Islet of Langerhans (tissue), 1 donor: ENCODE measurements around the gene ZMYM3.

Experiments
- FAIRE-seq: peaks from one replicate; lab custom pipeline; 2011; peaks lifted over from hg19 to GRCh38; lab: Jason Lieb, UNC

Gene ZMYM3

DNA sequence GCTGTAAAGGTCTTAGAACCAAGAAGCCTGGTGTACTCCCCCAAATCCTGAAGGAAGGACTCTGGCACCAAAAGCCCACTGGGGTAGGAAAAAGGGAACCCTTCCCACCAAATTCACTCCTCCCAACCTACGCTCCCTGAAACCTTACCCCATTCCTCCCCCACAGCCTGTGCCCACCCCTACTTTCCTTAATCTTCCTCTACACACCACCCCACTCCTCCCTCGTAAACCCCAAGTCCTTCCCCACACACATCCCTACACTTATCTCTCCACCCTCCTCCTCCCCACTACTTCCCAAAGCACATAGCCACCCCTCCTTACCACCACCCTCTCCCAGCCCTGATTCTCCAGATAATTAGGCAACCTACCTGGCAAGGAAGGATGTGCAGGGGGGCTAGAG, 1.7 kb downstream of the ZMYM3 start:
- FAIRE-seq: no peak

DNA sequence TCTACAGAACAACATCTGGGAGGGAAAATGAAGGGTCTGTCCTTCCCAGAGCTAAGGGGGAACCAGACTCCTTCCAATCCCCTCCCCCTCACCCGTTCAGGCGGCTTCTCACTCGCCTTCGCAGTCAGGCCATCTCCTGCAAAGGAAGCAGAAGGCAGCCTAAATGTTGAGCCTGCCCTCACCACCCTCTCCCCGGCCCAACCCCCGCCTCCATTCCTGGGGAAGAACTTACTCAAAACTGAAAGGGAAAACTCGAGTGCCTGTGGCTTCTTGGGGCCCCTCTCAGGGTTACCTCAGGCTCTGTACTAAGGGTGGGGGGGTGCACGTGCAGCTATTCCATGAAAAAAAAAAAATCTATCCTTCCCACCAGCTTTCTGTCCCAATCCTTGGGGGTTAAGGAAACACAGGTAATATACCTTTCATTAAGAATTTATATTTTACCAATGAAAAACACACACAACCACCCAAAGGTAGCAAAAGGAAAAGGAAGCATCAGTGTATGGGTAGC, 2.4 kb downstream of the ZMYM3 start:
- FAIRE-seq: no peak

DNA sequence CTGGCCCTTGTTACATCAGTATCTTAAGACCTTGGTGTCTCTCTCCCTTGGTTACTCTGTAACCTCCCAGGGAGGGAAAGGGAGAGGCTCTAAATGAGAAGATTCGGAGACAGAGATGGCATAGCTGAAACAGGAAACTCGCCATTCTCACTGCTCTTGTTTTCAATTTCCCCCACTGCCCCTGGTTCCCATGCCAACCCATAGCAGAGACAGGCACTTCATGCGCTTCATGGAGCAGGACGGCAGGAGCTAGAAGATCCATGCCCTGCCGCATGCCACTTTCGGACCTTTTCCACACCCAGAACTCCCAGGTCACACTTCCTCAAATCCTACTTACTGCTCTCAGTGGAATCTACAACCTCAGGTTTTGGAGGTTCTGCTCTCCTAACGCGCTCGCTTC, 3.1 kb downstream of the ZMYM3 start:
- FAIRE-seq: no peak

DNA sequence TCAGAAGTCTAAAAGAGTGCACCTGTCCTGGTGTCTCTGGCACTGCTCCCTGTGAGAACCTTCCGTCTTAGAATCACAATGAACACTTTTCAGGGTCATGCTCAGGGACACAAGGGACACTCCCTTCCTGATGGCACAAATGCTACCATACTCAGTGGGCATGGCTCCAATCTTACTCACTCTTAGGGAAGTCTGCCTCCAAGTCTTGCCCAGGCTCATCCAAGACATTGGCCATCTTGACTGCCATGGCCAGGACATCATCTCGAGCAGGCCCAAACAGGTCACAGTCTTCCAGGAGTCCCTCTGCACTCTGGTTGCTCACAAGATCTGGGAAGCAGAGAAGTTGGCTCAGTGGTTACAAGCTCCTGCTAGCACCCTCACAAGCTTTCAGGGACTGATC, 8.8 kb downstream of the ZMYM3 start:
- FAIRE-seq: no peak

DNA sequence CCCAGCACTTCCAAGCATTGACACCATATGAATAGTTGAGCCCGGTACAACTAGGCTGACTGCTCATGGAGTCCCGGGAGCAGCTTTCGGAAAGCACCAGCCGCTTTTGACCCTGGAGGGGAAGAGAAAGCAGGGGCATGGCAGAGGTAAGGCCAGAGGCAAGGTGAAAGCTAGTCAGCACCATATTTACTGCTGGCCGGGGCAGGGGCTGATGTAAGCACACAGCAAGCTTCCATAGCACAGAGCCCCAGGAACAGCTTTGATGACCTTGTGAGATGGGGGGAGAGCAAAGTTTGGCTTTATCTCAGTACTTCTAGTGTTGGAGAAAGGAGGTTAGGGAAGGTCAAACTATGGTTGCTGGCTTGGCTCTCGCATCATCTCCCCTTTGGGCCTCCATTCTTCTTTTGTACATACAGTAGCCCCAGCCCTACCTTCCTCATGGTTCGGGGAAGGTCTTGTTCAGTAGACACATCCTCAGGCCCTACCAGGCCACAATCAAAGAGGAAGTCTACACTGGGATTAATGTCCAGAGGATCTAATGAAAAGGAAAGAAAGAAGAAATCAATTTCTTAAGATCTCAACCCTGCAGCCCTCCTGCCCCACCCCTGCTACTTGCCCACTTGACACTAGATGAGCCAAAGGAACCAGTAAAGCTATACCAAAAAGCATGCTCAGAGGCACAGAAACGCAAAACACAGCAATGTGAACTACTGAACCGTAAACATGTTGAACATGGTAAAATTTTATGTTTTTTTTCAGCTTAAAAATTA, 9.4 kb downstream of the ZMYM3 start:
- FAIRE-seq: no peak

DNA sequence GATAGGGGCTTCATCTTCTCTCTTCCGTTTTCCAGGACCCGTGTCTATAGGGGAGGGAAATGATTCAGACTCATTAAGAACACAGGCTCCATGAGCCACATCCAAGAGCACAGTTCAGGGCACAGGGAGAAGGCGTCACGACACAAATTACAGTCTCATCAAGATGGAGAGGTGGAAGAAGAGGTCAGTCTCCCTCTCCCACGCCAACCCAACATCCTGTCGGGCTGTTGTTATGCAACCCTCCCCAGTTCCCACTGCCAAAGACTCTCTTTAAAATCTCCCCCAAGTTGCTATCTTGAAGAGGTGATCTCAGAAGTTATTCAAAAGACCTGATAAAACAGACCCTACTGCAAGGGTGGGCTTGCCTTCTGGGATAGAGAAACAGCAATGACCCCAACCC, 12.6 kb downstream of the ZMYM3 start:
- no peak for FAIRE-seq

DNA sequence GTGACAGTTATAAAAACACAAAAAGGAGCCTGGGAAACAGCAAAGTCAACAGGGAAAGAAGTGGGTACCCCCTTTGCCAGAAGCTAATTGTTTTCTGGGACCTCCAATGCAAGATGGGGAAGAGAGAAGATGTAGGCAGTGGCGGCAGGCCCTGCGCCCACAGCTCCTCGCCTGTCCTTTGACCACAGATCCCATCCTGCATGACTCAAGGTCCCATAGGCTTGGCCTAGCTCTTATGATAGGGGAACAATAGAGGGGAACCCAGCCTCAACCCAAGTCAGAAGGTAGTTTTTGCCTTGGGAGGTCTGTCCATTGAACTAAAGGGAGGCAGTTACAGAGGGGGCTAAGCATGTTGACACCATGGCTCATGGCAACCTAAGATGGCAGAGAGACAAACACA, 14.2 kb downstream of the ZMYM3 start:
- no peak for FAIRE-seq

DNA sequence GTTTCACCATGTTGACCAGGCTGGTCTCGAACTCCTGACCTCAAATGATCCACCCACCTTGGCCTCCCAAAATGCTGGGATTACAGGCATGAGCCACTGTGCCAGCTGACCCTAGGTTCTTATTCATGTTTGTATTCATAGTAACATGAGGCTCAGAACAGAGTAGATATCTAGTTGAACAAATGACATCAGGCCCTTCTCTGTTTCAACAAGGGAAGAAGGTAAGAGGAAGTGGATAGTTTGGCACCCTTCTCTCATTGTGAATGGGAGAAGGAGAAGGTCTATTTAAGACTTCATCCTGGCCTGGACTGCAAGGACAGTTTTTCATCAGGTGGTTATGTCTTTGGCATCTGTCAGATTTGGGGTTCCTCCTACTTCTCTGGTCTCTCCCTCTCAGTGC, 17.1 kb downstream of the ZMYM3 start:
- no peak for FAIRE-seq

DNA sequence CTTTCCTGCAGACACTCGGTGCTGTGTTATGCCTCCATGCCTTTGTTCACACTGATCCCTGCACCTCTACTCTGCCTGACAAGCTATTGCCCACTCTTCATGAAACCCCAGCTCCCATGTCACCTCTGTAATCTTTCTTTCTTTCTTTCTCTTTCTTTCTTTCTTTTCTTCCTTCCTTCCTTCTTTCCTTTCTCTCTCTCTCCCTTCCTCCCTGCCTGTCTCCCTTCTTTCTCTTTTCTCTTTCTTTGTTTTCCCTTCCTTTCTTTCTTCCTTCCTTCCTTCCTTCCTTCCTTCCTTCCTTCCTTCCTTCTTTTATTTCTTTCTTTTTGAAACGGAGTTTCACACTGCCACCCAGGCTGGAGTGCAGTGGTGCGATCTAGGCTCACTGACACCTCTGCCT, 18.5 kb downstream of the ZMYM3 start:
- no peak for FAIRE-seq

DNA sequence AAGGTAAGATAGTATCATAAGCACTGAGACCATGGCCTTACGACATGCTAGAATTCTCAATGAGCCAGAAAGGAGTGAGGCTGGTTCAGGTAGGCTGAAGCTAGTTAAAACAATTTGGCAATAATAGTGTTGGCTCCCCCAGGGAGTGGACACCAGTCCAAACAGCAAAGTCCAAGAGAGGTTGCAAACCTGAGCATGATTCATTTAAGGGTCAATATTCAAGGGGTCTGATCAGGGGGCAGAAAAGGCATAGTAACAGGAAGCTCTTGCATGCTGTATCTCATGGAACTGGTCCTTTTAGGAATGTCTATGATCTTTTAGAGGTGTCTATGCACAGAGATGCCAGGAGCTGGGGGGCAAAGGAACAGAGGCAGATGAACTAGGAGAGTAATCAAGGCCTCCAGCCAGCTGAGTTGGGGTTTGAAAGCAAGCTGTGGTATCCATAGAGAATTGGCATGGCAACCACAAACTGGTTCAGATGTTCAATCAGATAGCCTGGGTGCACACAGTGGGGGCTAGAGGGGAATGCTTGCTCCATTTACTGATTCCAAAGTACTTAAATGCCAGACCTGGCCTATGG, 25.8 kb downstream of the ZMYM3 start:
- no peak for FAIRE-seq

DNA sequence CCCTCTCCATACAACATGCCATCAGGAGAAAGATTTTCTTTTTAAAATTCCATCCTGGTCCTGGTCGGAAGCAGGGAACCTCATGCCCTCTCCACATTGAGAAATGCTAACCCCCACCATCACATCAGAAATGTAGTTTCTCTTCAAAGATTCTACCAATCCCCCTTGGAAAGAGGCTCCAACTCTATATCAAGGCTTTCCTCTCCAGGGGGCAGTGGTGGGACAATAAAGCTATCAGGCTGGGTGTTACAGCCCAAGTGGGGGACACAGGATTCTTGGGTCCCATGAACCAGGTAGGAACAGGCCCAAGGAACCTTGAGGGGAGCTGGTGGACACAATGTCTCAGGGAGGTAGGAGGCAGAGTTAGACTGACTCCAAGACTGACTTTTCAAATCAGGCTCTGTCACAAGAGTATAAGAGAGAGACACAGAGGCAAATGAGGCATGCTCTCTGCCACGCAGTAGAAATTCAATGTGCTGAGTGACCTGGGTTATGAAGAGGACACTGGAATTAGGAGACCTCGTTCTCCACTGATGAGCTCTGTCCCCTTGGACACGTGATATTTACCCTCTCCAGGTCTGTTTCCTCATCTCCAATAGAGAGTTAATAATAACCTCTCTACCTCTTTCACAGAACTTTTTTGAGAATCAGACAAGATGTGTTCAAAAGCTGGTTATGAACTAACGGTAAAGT, 26.4 kb downstream of the ZMYM3 start:
- FAIRE-seq: peak; percentile 92

DNA sequence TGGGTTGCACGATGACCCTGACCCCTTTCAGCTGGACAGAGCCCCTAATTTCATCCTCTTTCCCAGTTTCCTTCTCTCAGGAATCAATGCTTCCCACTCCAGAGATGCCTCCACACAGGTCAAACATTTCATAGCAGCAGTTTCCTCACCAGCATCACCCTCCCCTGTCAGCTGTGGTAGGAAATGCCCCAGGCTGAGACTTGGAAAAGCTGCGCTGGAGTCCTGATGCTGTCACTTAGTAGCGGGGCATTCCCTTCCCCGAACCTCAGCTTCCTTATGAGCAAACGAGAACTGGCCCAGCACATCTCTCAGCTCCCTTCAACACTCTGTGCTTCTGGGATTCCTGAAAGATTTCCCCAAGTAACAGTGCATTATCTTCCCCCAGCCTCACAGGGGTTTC, 28.3 kb downstream of the ZMYM3 start:
- no peak for FAIRE-seq

DNA sequence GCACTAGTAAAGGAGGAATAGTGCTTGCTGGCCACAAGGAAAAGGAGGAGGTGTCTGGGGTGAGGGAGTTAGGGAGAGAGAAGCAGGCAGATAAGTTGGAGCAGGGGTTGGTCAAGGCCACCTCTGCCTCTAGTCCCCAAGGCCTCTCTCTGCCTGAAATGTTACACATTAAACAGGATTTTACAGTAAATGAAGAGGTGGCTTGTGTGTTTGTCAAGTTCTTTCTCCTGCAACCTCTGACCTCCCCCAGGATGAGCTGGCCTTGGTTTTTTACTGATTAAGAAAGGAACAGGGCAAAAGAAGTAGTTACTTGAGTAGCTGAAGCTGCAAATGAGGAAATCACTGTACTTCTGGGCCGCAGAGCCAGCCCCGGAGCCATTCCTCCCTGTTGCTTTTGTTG, 28.9 kb downstream of the ZMYM3 start:
- no peak for FAIRE-seq

DNA sequence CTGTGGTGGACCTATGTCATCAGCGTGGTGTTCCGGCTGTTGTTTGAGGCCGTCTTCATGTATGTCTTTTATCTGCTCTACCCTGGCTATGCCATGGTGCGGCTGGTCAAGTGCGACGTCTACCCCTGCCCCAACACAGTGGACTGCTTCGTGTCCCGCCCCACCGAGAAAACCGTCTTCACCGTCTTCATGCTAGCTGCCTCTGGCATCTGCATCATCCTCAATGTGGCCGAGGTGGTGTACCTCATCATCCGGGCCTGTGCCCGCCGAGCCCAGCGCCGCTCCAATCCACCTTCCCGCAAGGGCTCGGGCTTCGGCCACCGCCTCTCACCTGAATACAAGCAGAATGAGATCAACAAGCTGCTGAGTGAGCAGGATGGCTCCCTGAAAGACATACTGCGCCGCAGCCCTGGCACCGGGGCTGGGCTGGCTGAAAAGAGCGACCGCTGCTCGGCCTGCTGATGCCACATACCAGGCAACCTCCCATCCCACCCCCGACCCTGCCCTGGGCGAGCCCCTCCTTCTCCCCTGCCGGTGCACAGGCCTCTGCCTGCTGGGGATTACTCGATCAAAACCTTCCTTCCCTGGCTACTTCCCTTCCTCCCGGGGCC, 29.7 kb downstream of the ZMYM3 start:
- no peak for FAIRE-seq

DNA sequence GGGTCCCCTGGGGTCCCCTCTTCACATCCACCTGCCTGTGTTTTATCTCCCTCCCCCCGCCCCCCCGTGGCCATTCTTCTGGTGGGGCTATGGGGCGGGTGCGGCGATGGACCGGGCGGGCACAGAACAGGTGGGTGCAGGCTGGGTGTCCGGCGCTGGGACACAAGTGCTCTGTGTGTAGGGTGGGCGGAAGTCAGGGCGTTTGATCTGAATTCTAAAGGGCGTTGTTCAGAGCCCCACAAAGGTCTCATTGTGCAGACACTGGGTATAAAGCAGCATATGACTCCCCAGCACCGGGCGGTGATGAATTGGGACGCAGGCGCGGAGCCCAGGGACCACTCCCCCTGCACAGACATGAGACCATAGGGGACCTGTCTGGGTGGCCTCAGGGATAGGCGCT, 31.0 kb downstream of the ZMYM3 start, which contains the start of gene GJB1:
GJB1 (plus strand) TSS at position 296 of the 400 bp plus-strand sequence. CDS start 484 bp downstream, outside the sequence.
- no peak for FAIRE-seq

DNA sequence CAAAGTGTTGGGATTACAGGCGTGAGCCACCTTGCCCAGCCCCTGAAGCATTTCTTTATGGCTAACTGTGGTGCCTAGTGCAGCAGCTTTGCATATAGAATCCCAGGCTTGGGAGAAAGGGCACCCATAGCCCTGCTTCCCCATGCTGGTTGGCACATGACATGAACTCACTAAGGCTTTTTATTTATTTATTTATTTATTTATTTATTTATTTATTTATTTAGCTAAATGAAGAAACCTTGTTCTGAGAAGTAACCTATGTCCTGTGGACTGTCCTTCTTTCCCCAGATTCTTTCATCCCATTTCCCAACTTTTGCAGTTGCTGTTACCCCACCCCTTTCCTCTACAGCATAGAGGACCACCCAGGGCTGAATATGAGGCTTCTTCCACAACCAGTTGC, 32.8 kb downstream of the ZMYM3 start:
- no peak for FAIRE-seq

DNA sequence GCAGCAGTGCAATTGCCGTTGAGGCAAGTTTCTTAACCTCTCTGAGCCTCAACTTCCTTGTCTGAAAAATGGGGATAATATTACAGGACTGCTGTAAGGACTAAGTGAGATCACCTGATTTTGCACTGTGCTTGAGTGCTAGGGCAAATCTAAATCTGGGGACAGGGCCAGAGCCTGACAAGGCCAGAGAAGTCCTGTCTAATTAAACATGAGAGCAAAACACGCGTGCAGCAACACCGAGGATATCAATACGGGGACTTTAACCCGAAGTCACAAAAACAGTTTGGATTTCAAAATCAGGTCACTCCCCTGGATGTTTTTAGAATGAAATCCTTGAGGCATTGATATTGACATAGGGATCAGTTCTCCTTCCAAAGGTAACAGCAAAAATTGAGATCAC, 36.6 kb downstream of the ZMYM3 start:
- no peak for FAIRE-seq

DNA sequence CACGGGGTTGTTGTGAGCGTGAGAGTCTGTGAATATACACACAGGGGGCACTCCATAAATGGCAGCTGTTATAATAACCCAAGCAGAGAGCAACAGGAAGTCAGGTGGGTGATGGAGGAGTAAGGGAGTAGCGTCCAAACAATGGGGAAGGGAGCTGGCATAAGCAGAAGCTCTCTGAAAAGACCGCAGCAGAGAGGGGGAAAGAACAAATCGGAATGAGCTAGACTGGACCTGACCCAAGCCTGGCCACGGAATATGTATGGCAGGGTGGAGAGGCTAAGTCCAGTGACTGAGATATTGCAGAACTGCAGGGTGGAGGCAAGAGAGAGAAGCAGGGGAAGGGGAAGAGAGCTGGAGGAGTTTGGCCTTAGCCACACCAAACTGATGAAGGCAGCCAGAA, 37.5 kb downstream of the ZMYM3 start:
- FAIRE-seq: peak; percentile 89

DNA sequence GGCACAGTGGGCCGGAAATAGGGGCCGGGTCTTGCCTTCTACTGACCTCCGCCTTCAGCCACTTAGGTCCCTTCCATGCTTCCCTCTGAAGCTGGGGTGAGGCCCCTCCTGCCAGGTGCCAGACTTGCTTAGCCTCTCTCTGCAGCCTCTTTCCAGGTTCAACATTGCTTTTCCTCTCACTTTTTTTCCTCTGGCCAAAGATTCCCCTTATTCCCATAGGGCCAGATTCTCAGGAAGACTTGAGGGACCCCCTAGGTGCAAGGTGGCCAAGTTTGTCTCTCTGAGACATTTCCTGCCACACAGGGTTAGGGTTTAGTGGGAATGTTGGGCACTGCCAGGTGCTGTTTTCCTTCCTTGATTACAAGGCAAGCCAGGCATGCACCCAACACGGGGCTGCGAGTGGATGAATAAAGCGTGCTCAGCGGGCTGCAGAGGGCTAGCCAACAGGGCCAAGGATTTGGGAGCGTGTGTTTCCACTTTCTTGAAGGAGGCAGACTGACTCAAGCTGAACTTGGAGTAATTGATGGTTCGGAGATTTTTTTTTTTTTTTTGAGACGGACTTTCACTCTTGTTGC, 38.5 kb downstream of the ZMYM3 start:
- FAIRE-seq: no peak

DNA sequence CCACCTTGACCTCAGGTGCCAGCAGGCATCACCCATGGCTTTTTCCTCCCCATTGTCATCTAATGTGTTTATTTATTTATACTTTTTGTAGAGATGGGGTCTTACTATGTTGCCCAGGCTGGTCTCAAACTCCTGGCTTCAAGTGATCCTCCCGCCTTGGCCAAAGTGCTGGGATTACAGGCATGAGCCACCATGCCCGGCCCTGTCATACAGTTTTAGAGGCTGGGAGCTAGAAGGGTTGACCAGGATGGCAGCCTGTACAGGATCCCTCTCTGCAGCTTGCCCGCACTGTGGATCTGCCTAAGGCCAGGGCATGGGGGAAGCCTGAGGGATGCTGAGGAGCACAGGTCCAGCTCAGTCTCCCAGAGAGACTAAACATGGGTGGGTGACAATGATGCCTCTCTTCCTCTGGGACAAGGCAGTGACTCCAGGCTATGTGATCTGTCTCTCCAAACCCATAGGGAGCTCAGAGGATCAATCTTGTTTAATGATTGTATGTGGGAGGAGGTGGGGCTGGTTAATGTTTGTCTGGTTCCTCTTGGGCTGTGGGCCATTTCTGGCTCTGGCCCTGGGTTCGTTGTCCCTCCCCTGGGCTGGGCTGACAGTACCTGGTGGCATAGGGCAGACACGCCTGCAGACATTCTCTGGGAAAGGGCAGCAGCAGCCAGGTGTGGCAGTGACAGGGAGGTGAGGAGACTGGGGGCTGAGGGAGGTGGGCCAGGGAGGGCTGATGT, 39.2 kb downstream of the ZMYM3 start:
- no peak for FAIRE-seq

DNA sequence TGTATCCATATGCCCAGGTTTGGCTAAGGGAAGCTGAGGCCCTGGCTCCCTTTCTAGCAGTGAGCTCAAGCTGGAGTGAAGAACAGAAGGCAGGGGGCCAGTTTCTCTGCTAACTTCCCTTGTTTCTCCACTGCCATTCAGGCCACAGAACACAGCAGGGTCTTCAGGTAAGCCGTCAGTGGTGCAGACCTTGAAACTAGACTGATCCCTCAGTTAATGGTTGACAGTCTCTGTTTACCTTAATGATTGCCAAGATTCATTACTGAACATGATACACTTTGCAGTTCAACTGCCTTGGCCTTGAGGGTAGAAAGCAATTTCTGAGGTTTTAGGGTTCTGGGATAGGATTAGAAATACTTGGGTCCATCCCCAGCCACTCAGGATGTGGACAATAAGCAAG, 39.8 kb downstream of the ZMYM3 start:
- FAIRE-seq: no peak

DNA sequence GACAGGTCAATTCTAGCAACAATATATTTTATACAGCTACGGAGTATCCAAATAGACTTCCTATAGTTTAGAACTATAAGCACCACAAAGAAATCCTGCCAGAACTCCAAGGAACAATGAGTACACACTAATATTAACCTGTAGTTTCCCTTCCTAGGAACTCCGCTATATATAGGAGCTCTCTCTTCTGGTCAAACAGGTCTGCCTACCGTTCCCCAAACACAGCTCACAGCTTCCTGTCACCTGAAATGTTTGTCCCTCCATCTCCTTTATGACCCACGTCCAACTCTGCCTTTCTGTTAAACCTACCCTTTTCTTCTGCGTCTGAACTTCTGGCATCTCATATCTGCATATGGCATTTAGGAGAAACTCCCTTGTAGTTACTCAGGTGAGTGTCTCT, 41.4 kb downstream of the ZMYM3 start:
- FAIRE-seq: no peak
